Measurements from ENCODE around the gene TUSC7. TPM values are rescaled to one million over a fixed set of nuclear protein-coding genes. Genes with fewer than 3 reads are reported as not detected.

Gene TUSC7
- total RNA-seq, 2 experiments from 2014 or later: not detected

DNA sequence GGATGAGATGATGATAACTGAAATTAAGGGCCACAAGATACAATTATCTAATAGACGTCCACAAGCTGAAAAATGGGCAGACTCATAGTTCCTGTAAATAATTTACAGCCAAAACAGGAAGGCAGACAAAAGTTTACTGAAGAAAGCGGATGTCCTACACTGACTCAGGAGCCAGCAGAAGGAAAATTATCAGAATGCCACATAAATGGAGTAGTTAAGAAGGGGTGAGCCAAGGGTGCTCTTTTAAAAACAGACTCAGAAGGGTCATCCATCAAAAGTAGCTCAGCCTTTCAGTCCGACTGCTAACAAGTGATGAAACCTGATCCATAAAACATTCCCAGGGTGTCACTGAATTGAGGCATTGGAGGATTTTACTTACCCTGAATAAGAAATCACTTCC is 39.8 kb downstream of the TUSC7 start:
- TF ChIP-seq, protein P1, sequence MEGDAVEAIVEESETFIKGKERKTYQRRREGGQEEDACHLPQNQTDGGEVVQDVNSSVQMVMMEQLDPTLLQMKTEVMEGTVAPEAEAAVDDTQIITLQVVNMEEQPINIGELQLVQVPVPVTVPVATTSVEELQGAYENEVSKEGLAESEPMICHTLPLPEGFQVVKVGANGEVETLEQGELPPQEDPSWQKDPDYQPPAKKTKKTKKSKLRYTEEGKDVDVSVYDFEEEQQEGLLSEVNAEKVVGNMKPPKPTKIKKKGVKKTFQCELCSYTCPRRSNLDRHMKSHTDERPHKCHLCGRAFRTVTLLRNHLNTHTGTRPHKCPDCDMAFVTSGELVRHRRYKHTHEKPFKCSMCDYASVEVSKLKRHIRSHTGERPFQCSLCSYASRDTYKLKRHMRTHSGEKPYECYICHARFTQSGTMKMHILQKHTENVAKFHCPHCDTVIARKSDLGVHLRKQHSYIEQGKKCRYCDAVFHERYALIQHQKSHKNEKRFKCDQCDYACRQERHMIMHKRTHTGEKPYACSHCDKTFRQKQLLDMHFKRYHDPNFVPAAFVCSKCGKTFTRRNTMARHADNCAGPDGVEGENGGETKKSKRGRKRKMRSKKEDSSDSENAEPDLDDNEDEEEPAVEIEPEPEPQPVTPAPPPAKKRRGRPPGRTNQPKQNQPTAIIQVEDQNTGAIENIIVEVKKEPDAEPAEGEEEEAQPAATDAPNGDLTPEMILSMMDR (IDR thresholded peaks at IDR 0.05): no peak
- DNase-seq: no peak
- no peaks in the 10 kb centered on the region for H3K9me3 Mint-ChIP-seq
- CTCF ChIA-PET: interaction anchor here (1.1 kb wide), 1 partner anchor 8 kb away, joined by 3 read pairs; no protein-coding TSS in a partner anchor
- H3K36me3 Mint-ChIP-seq (ENCODE audit: low read depth): no peaks in the 10 kb centered on the region
- intact Hi-C loops (cut with micrococcal nuclease): no loop called here
- ATAC-seq: no peak
- no peak overlapping the region for H3K27ac Mint-ChIP-seq
- POLR2A ChIA-PET: no interaction called here
- H3K4me3 Mint-ChIP-seq: no peak overlapping the region
- H3K27me3 Mint-ChIP-seq: no peaks in the 10 kb centered on the region
- H3K4me1 Mint-ChIP-seq (ENCODE audit: low read depth): no peaks in the 10 kb centered on the region

DNA sequence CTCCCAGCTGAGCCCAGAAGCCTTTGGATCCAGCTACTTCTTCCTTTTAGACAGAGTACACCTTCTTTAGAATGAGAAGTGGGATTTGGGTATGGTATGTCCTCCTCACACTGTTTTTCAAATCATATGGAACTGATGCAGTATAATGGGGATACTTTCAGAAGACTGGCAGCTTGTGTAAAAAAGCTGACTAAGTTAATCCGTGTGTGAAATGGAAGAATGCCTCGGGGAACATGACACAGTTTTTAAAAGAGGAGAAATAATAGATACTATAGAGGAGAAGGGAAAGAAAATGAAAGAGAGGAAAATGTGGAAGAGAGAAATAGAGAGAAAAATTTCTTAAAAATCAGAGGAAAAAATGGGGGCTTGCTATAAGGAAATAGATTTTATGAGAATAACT is 47.7 kb downstream of the TUSC7 start:
- Mint-ChIP-seq H3K27ac (no peak overlapping the region), H3K4me1 (ENCODE audit: low read depth) (no peaks in the 10 kb centered on the region), H3K36me3 (ENCODE audit: low read depth) (no peaks in the 10 kb centered on the region), H3K27me3 (no peaks in the 10 kb centered on the region), H3K9me3 (no peaks in the 10 kb centered on the region), H3K4me3 (no peak overlapping the region)
- ChIA-PET CTCF (interaction anchor here (0.9 to 1.5 kb wide), 5 partner anchors 7 to 66 kb away, joined by 3 read pairs; no protein-coding TSS in a partner anchor), POLR2A (no interaction called here)
- no peak for ATAC-seq
- no peak for DNase-seq
- intact Hi-C loops (cut with micrococcal nuclease): no loop called here
- TF ChIP-seq, protein P1 (IDR thresholded peaks at IDR 0.05): no peak

DNA sequence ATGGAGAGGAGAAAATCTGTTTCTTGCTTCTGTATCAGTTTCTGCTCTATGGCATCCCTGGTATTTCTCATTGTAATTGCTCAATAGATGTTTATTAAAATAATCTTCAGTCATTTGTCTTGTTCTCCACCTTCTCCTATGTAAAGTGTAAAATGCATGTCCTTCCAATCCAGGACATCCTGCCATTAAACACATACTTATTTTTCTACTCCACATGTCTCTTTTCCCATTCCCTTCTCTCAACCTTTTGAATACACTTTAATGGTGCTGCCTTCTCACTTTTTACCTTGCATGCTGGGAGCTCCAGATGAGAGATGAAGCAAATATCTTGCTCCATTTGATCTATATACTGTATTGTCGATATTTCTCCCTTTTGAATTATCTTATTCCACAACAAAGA is 49.7 kb downstream of the TUSC7 start:
- no peaks in the 10 kb centered on the region for H3K9me3 Mint-ChIP-seq
- DNase-seq (no peak), ATAC-seq (no peak)
- intact Hi-C loops (cut with micrococcal nuclease): no loop called here
- H3K27me3 Mint-ChIP-seq: no peaks in the 10 kb centered on the region
- TF ChIP-seq, protein P1 (IDR thresholded peaks at IDR 0.05): no peak
- CTCF ChIA-PET: interaction anchor here (1.0 kb wide), 1 partner anchor 12 kb away, joined by 3 read pairs; no protein-coding TSS in a partner anchor
- no peak overlapping the region for H3K4me3 Mint-ChIP-seq
- H3K4me1 Mint-ChIP-seq (ENCODE audit: low read depth): no peaks in the 10 kb centered on the region
- no peaks in the 10 kb centered on the region for H3K36me3 Mint-ChIP-seq (ENCODE audit: low read depth)
- H3K27ac Mint-ChIP-seq: no peak overlapping the region
- POLR2A ChIA-PET: no interaction called here
